ENCODE results near the gene TLL2. TPM values are rescaled to one million over a fixed set of nuclear protein-coding genes. Genes with fewer than 3 reads are reported as not detected.

The TLL2 gene
- total and polyA plus RNA-seq, 4 experiments from 2014 or later, result 0.03 to 0.17 TPM; not detected in 2

- Mint-ChIP-seq H3K4me3 (no peak overlapping the region), H3K4me1 (peaks cover 5 to 16% (median 9%) of the 10 kb centered on the region in 4 donors)
- intact Hi-C loops (cut with micrococcal nuclease), result loop anchor here (5.0 kb wide), 1 partner anchor 134 kb away; the partner anchor contains the start of gene TLL2
These were observed 135.9 kb downstream of the TLL2 start for GRCh38 chr10:96377816-96378294.

GRCh38 chr10:96376483-96376882 is 137.2 kb downstream of the TLL2 start:
- H3K27ac ChIP-seq (ENCODE audit: low read depth, low read length), result no peak overlapping the region
- no peak overlapping the region for H3K4me3 ChIP-seq (ENCODE audit: low read length in 2 of 2)
- H3K4me1 Mint-ChIP-seq, result peaks cover 5 to 16% (median 9%) of the 10 kb centered on the region in 4 donors
- H3K27me3 Mint-ChIP-seq, result peaks cover 4 to 11% of the 10 kb centered on the region in 2 donors
- H3K9me3 ChIP-seq (ENCODE audit: control insufficient read depth in 1 of 2, low read length in 2 of 2), result no peaks in the 10 kb centered on the region
- POLR2A ChIA-PET (ENCODE audit: partially characterized antibody), result no interaction called here
- CTCF ChIA-PET (ENCODE audit: partially characterized antibody), result interaction anchor here (1.2 to 2.8 kb wide), 6 partner anchors 9 to 43 kb away, joined by 3 to 11 read pairs (median 4); no protein-coding TSS in a partner anchor
- H3K36me3 Mint-ChIP-seq, result no peaks in the 10 kb centered on the region
- no peak for DNase-seq
- no peak overlapping the region for H3K4me3 Mint-ChIP-seq
- intact Hi-C loops (cut with micrococcal nuclease), result loop anchor here (5.0 kb wide), 1 partner anchor 136 kb away; the partner anchor contains the start of gene TLL2
- H3K27me3 ChIP-seq (ENCODE audit: insufficient read depth, low read length), result no peaks in the 10 kb centered on the region
- H3K4me1 ChIP-seq (ENCODE audit: insufficient read depth, low read length), result peaks cover 7% of the 10 kb centered on the region
- H3K36me3 ChIP-seq (ENCODE audit: insufficient read depth, low read length), result no peaks in the 10 kb centered on the region
- no peaks in the 10 kb centered on the region for H3K9me3 Mint-ChIP-seq
- no peak overlapping the region for H3K27ac Mint-ChIP-seq

More at GRCh38 chr10:96377816-96378294, 135.9 kb downstream of the TLL2 start:
- Histone ChIP-seq H3K4me1 (ENCODE audit: insufficient read depth, low read length) (peaks cover 7% of the 10 kb centered on the region), H3K4me3 (ENCODE audit: low read length in 2 of 2) (no peak overlapping the region), H3K27ac (ENCODE audit: low read depth, low read length) (no peak overlapping the region), H3K36me3 (ENCODE audit: insufficient read depth, low read length) (no peaks in the 10 kb centered on the region), H3K27me3 (ENCODE audit: insufficient read depth, low read length) (no peaks in the 10 kb centered on the region), H3K9me3 (ENCODE audit: control insufficient read depth in 1 of 2, low read length in 2 of 2) (no peaks in the 10 kb centered on the region)
- DNase-seq, result no peak
- Mint-ChIP-seq H3K36me3 (no peaks in the 10 kb centered on the region), H3K9me3 (no peaks in the 10 kb centered on the region), H3K27me3 (peaks cover 3 to 18% of the 10 kb centered on the region in 2 donors), H3K27ac (no peak overlapping the region)
- ChIA-PET CTCF (ENCODE audit: partially characterized antibody) (interaction anchor here (0.7 to 1.6 kb wide), 5 partner anchors 10 to 42 kb away, joined by 3 to 8 read pairs (median 3); no protein-coding TSS in a partner anchor), POLR2A (ENCODE audit: partially characterized antibody) (no interaction called here)

GRCh38 chr10:96374985-96375830 is 138.5 kb downstream of the TLL2 start:
- Histone ChIP-seq H3K9me3 (ENCODE audit: control insufficient read depth in 1 of 2, low read length in 2 of 2) (no peaks in the 10 kb centered on the region), H3K4me1 (ENCODE audit: insufficient read depth, low read length) (peaks cover 11% of the 10 kb centered on the region), H3K27me3 (ENCODE audit: insufficient read depth, low read length) (no peaks in the 10 kb centered on the region), H3K27ac (ENCODE audit: low read depth, low read length) (no peak overlapping the region), H3K4me3 (ENCODE audit: low read length in 2 of 2) (peak overlapping the region; percentile 22 to 44), H3K36me3 (ENCODE audit: insufficient read depth, low read length) (no peaks in the 10 kb centered on the region)
- Mint-ChIP-seq H3K36me3 (no peaks in the 10 kb centered on the region), H3K9me3 (no peaks in the 10 kb centered on the region), H3K4me1 (peaks cover 6 to 16% (median 10%) of the 10 kb centered on the region in 4 donors), H3K4me3 (peak overlapping the region; percentile 63 to 88 (median 83)), H3K27me3 (peaks cover 1 to 5% of the 10 kb centered on the region in 2 donors), H3K27ac (no peak overlapping the region)
- CTCF ChIA-PET (ENCODE audit: partially characterized antibody), result interaction anchor here (0.8 to 3.0 kb wide), 10 partner anchors 9 to 650 kb away, joined by 3 to 26 read pairs (median 4); no protein-coding TSS in a partner anchor
- DNase-seq, result peak; percentile 52 to 55 (median 54)
- POLR2A ChIA-PET (ENCODE audit: partially characterized antibody), result no interaction called here
- intact Hi-C loops (cut with micrococcal nuclease), result loop anchor here (1.0 to 5.0 kb wide), 2 partner anchors 137 to 455 kb away; partner anchors contain the start of gene TLL2

- Mint-ChIP-seq H3K27ac (no peak overlapping the region), H3K4me1 (peaks cover 6 to 16% (median 10%) of the 10 kb centered on the region in 4 donors), H3K27me3 (peaks cover 1 to 5% of the 10 kb centered on the region in 2 donors), H3K9me3 (no peaks in the 10 kb centered on the region), H3K4me3 (peak overlapping the region; percentile 63 to 88 (median 83)), H3K36me3 (no peaks in the 10 kb centered on the region)
- Histone ChIP-seq H3K4me1 (ENCODE audit: insufficient read depth, low read length) (peaks cover 11% of the 10 kb centered on the region), H3K27me3 (ENCODE audit: insufficient read depth, low read length) (no peaks in the 10 kb centered on the region), H3K27ac (ENCODE audit: low read depth, low read length) (no peak overlapping the region), H3K36me3 (ENCODE audit: insufficient read depth, low read length) (no peaks in the 10 kb centered on the region), H3K4me3 (ENCODE audit: low read length in 2 of 2) (no peak overlapping the region), H3K9me3 (ENCODE audit: control insufficient read depth in 1 of 2, low read length in 2 of 2) (no peaks in the 10 kb centered on the region)
- no peak for DNase-seq
- intact Hi-C loops (cut with micrococcal nuclease), result no loop called here
- ChIA-PET POLR2A (ENCODE audit: partially characterized antibody) (no interaction called here), CTCF (ENCODE audit: partially characterized antibody) (interaction anchor here (0.8 to 3.0 kb wide), 10 partner anchors 9 to 357 kb away, joined by 3 to 26 read pairs (median 4); partner anchors contain the start of gene OPALIN)
These were observed 139.1 kb downstream of the TLL2 start for GRCh38 chr10:96374639-96374984.

- H3K36me3 Mint-ChIP-seq, result no peaks in the 10 kb centered on the region
- H3K27ac ChIP-seq (ENCODE audit: low read depth, low read length), result no peak overlapping the region
- peaks cover 11% of the 10 kb centered on the region for H3K4me1 ChIP-seq (ENCODE audit: insufficient read depth, low read length)
- H3K4me3 Mint-ChIP-seq, result peak overlapping the region in 6 of 8 donors; percentile 57 to 88 (median 76)
- no peaks in the 10 kb centered on the region for H3K9me3 Mint-ChIP-seq
- no peaks in the 10 kb centered on the region for H3K9me3 ChIP-seq (ENCODE audit: control insufficient read depth in 1 of 2, low read length in 2 of 2)
- ChIA-PET POLR2A (ENCODE audit: partially characterized antibody) (no interaction called here), CTCF (ENCODE audit: partially characterized antibody) (interaction anchor here (1.3 to 3.0 kb wide), 6 partner anchors 8 to 40 kb away, joined by 3 to 26 read pairs (median 6); partner anchors contain the start of gene OPALIN)
- H3K4me3 ChIP-seq (ENCODE audit: low read length in 2 of 2), result no peak overlapping the region
- H3K4me1 Mint-ChIP-seq, result peaks cover 6 to 16% (median 10%) of the 10 kb centered on the region in 4 donors
- no peaks in the 10 kb centered on the region for H3K36me3 ChIP-seq (ENCODE audit: insufficient read depth, low read length)
- DNase-seq, result no peak
- H3K27me3 ChIP-seq (ENCODE audit: insufficient read depth, low read length), result no peaks in the 10 kb centered on the region
- intact Hi-C loops (cut with micrococcal nuclease), result no loop called here
- peak overlapping the region in 1 of 7 donors; percentile 38 for H3K27ac Mint-ChIP-seq
- peaks cover 1 to 5% of the 10 kb centered on the region in 2 donors for H3K27me3 Mint-ChIP-seq
These were observed 139.7 kb downstream of the TLL2 start for GRCh38 chr10:96374004-96374403.

GRCh38 chr10:96371356-96371755 is 142.4 kb downstream of the TLL2 start:
- POLR2A ChIA-PET (ENCODE audit: partially characterized antibody), result no interaction called here
- Mint-ChIP-seq H3K4me3 (no peak overlapping the region), H3K9me3 (no peaks in the 10 kb centered on the region), H3K36me3 (no peaks in the 10 kb centered on the region), H3K27ac (no peak overlapping the region), H3K27me3 (peaks cover 1 to 11% of the 10 kb centered on the region in 2 donors), H3K4me1 (peaks cover 6 to 16% (median 10%) of the 10 kb centered on the region in 4 donors)
- DNase-seq, result no peak
- H3K9me3 ChIP-seq (ENCODE audit: control insufficient read depth in 1 of 2, low read length in 2 of 2), result no peaks in the 10 kb centered on the region
- CTCF ChIA-PET (ENCODE audit: partially characterized antibody), result interaction anchor here (0.7 to 2.5 kb wide), 9 partner anchors 8 to 350 kb away, joined by 3 to 17 read pairs (median 5); partner anchors contain the start of gene OPALIN
- intact Hi-C loops (cut with micrococcal nuclease), result no loop called here
- H3K27ac ChIP-seq (ENCODE audit: low read depth, low read length), result no peak overlapping the region
- no peaks in the 10 kb centered on the region for H3K36me3 ChIP-seq (ENCODE audit: insufficient read depth, low read length)
- H3K4me1 ChIP-seq (ENCODE audit: insufficient read depth, low read length), result peaks cover 11% of the 10 kb centered on the region
- H3K4me3 ChIP-seq (ENCODE audit: low read length in 2 of 2), result no peak overlapping the region
- no peaks in the 10 kb centered on the region for H3K27me3 ChIP-seq (ENCODE audit: insufficient read depth, low read length)
